Measurements from ENCODE around the gene VKORC1L1.
"Not testable (repeated sequence)": the region's sequence is repeated elsewhere in the genome, so short reads cannot be mapped to it uniquely, and the experiment has no call there.

VKORC1L1 gene

GRCh38 chr7:65880242-65880641, 7.4 kb downstream of the VKORC1L1 start:
- not testable (repeated sequence) for H3K27ac ChIP-seq; DNase-seq (ENCODE audit: low read depth, low spot score)

- DNase-seq (ENCODE audit: low read depth, low spot score); H3K27ac ChIP-seq: not testable (repeated sequence)
These were observed 12.1 kb downstream of the VKORC1L1 start for GRCh38 chr7:65884983-65885382.

- not testable (repeated sequence) for DNase-seq (ENCODE audit: low read depth, low spot score); H3K27ac ChIP-seq
These were observed 12.7 kb downstream of the VKORC1L1 start for GRCh38 chr7:65885533-65885932.

GRCh38 chr7:65888434-65889156, 15.7 kb downstream of the VKORC1L1 start:
- not testable (repeated sequence) for DNase-seq (ENCODE audit: low read depth, low spot score); H3K27ac ChIP-seq

GRCh38 chr7:65889722-65890121, 16.8 kb downstream of the VKORC1L1 start:
- peak overlapping the region; percentile 34 for H3K27ac ChIP-seq

GRCh38 chr7:65892161-65892560, 19.3 kb downstream of the VKORC1L1 start:
- DNase-seq (ENCODE audit: low read depth, low spot score), result no peak

More at GRCh38 chr7:65889722-65890121, 16.8 kb downstream of the VKORC1L1 start:
- not testable (repeated sequence) for DNase-seq (ENCODE audit: low read depth, low spot score)

GRCh38 chr7:65892835-65893234, 20.0 kb downstream of the VKORC1L1 start:
- no peak for DNase-seq (ENCODE audit: low read depth, low spot score)
- no peak overlapping the region for H3K27ac ChIP-seq

More at GRCh38 chr7:65892161-65892560, 19.3 kb downstream of the VKORC1L1 start:
- H3K27ac ChIP-seq, result no peak overlapping the region

- no peak overlapping the region for H3K27ac ChIP-seq
- DNase-seq (ENCODE audit: low read depth, low spot score), result no peak
These were observed 23.5 kb downstream of the VKORC1L1 start for GRCh38 chr7:65896279-65896870.

- not testable (repeated sequence) for H3K27ac ChIP-seq
These were observed 24.4 kb downstream of the VKORC1L1 start for GRCh38 chr7:65897289-65897688.

GRCh38 chr7:65898677-65899447, 26.0 kb downstream of the VKORC1L1 start:
- H3K27ac ChIP-seq; DNase-seq (ENCODE audit: low read depth, low spot score): not testable (repeated sequence)

More at GRCh38 chr7:65897289-65897688, 24.4 kb downstream of the VKORC1L1 start:
- not testable (repeated sequence) for DNase-seq (ENCODE audit: low read depth, low spot score)

GRCh38 chr7:65902306-65902705, 29.4 kb downstream of the VKORC1L1 start:
- no peak for DNase-seq (ENCODE audit: low read depth, low spot score)

GRCh38 chr7:65907501-65908198, 34.8 kb downstream of the VKORC1L1 start:
- H3K27ac ChIP-seq, result no peak overlapping the region
- DNase-seq (ENCODE audit: low read depth, low spot score), result no peak

More at GRCh38 chr7:65902306-65902705, 29.4 kb downstream of the VKORC1L1 start:
- no peak overlapping the region for H3K27ac ChIP-seq

- no peak overlapping the region for H3K27ac ChIP-seq
- DNase-seq (ENCODE audit: low read depth, low spot score), result no peak
These were observed 37.4 kb downstream of the VKORC1L1 start for GRCh38 chr7:65910237-65910636.

- H3K27ac ChIP-seq, result no peak overlapping the region
- DNase-seq (ENCODE audit: low read depth, low spot score), result no peak
These were observed 39.4 kb downstream of the VKORC1L1 start for GRCh38 chr7:65912237-65912636.

- no peak overlapping the region for H3K27ac ChIP-seq
- DNase-seq (ENCODE audit: low read depth, low spot score), result no peak
These were observed 43.2 kb downstream of the VKORC1L1 start for GRCh38 chr7:65915921-65916657.

- no peak overlapping the region for H3K27ac ChIP-seq
- no peak for DNase-seq (ENCODE audit: low read depth, low spot score)
These were observed 50.4 kb downstream of the VKORC1L1 start for GRCh38 chr7:65923316-65923715.

GRCh38 chr7:65924193-65924592, 51.3 kb downstream of the VKORC1L1 start:
- no peak for DNase-seq (ENCODE audit: low read depth, low spot score)
- no peak overlapping the region for H3K27ac ChIP-seq

- no peak overlapping the region for H3K27ac ChIP-seq
- no peak for DNase-seq (ENCODE audit: low read depth, low spot score)
These were observed 52.2 kb downstream of the VKORC1L1 start for GRCh38 chr7:65925040-65925439.

GRCh38 chr7:65926588-65926987, 53.7 kb downstream of the VKORC1L1 start:
- DNase-seq (ENCODE audit: low read depth, low spot score), result no peak
- H3K27ac ChIP-seq, result no peak overlapping the region
